SK-N-SH (cell line): ENCODE results near the gene MCF2L2.

Experiments
- SIN3A ChIP-seq: IDR thresholded peaks from 2 replicates; pipeline ENCODE4 v1.6.1; 2012; ENCODE audit warnings: low read depth, mild to moderate bottlenecking, low read length, moderate library complexity, borderline replicate concordance
- TF ChIP-seq, protein P1 (sequence below): fragments of 200-600 bp; sonication (generic); IDR thresholded peaks from 2 replicates; pipeline ENCODE4 v1.6.1; 2017; ENCODE audit warnings: antibody characterized with exemption, mild to moderate bottlenecking, moderate library complexity
- TF ChIP-seq, protein P2 (sequence below): IDR thresholded peaks from 2 replicates; pipeline ENCODE4 v1.4.0; 2012; ENCODE audit warnings: low read depth, borderline replicate concordance

DNA sequence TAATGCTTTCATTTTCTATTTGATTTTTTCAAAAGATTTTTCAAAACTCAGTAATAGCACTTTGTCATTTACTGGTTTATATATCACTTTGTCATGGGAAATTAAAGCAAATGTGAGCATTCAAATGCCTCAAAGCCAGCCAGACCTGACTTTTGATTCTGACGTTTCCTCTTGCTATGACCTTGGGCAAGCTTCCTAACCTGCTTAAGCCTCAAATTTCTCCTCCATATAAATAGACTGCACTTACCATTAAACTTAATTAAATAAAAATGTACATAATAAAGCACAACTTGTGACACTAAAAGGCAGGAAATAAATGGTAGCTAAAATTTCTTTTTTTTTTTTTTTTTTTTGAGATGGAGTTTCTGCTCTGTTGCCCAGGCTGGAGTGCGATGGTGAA is 19.2 kb downstream of the MCF2L2 start:
- TF ChIP-seq, protein P1, sequence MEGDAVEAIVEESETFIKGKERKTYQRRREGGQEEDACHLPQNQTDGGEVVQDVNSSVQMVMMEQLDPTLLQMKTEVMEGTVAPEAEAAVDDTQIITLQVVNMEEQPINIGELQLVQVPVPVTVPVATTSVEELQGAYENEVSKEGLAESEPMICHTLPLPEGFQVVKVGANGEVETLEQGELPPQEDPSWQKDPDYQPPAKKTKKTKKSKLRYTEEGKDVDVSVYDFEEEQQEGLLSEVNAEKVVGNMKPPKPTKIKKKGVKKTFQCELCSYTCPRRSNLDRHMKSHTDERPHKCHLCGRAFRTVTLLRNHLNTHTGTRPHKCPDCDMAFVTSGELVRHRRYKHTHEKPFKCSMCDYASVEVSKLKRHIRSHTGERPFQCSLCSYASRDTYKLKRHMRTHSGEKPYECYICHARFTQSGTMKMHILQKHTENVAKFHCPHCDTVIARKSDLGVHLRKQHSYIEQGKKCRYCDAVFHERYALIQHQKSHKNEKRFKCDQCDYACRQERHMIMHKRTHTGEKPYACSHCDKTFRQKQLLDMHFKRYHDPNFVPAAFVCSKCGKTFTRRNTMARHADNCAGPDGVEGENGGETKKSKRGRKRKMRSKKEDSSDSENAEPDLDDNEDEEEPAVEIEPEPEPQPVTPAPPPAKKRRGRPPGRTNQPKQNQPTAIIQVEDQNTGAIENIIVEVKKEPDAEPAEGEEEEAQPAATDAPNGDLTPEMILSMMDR = no peak
- TF ChIP-seq SIN3A = no peak
- TF ChIP-seq, protein P2, sequence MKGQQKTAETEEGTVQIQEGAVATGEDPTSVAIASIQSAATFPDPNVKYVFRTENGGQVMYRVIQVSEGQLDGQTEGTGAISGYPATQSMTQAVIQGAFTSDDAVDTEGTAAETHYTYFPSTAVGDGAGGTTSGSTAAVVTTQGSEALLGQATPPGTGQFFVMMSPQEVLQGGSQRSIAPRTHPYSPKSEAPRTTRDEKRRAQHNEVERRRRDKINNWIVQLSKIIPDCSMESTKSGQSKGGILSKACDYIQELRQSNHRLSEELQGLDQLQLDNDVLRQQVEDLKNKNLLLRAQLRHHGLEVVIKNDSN = no peak
